HCT116 (cell line): Measurements from ENCODE around the gene OCSTAMP. TPM values are rescaled to one million over a fixed set of nuclear protein-coding genes. Genes with fewer than 3 reads are reported as not detected.

ENCODE experiments used
- ATAC-seq: fragments of 200-7000 bp; cut with Tn5 transposase; 2 replicates; pipeline ENCODE4 v1.9.1; 2020; ENCODE audit warnings: mild to moderate bottlenecking, moderate library complexity
- BruUV-seq: library from RNA; stranded (reverse); fragments of 400-500 nt; replicated peaks from 2 replicates; lab custom pipeline; 2021; lab: Mats Ljungman, UMichigan
- CTCF ChIA-PET: fragments of 300-600 bp; sonication (Branson Sonifier 250); formaldehyde crosslinking; loops from one replicate; lab custom pipeline; 2021; ENCODE audit warnings: antibody characterized with exemption; lab: Charles Lee
- POLR2A ChIA-PET: fragments of 300-600, 350-600 bp; sonication (Branson Sonifier 250); formaldehyde crosslinking; loops from one replicate; lab custom pipeline; 2021; ENCODE audit warnings: antibody characterized with exemption; lab: Charles Lee
- RAD21 ChIA-PET, 2 experiments: fragments of 300-600 bp; sonication (Branson Sonifier 250); formaldehyde crosslinking; loops; one replicate each; lab custom pipeline; 2023; ENCODE audit warnings: low total read pairs in 2 of 2; ENCODE audit not compliant: uncharacterized antibody in 2 of 2, unreplicated experiment in 2 of 2, low non-redundant PET in 1 of 2; lab: Charles Lee
- DNase-seq: peaks from one replicate; pipeline ENCODE4 v3.0.0-alpha.2; 2010; ENCODE audit warnings: low read depth, low spot score
- H2AFZ ChIP-seq: fragments of 200-600 bp; shearing (Covaris generic), sonication (generic); 2 replicates; pipeline ENCODE4 v1.6.1; 2017; ENCODE audit warnings: low read depth, mixed run types, mixed read lengths, antibody characterized with exemption, low read length; ENCODE audit not compliant: poor library complexity, severe bottlenecking
- H3K27ac ChIP-seq: 2 replicates; pipeline ENCODE4 v1.5.1; 2012; ENCODE audit warnings: low read depth, low read length
- H3K27me3 ChIP-seq: fragments of 200-600 bp; sonication (generic); 2 replicates; pipeline ENCODE4 v1.6.1; 2016; ENCODE audit warnings: mixed run types, low read length, mixed read lengths; ENCODE audit not compliant: insufficient read depth
- H3K36me3 ChIP-seq, 2 experiments: fragments of 200-500 bp in 1 of 2; fragments of 200-600 bp in 1 of 2; sonication (Bioruptor generic) in 1 of 2; sonication (generic) in 1 of 2; 2 replicates each; pipeline versions ENCODE4 v1.5.1 to v1.6.1; 2014 to 2016; ENCODE audit warnings: low read length in 2 of 2, inconsistent platforms in 1 of 2, mixed read lengths in 1 of 2, mixed run types in 1 of 2; ENCODE audit not compliant: insufficient read depth in 2 of 2, control insufficient read depth in 1 of 2
- H3K4me1 ChIP-seq, 2 experiments: fragments of 200-600 bp in 1 of 2; sonication (generic) in 1 of 2; 2 replicates each; pipeline versions ENCODE4 v1.5.1 to v1.6.1; 2012 to 2017; ENCODE audit warnings: low read length in 2 of 2, inconsistent platforms in 1 of 2, mild to moderate bottlenecking in 1 of 2, mixed read lengths in 1 of 2, mixed run types in 1 of 2, moderate library complexity in 1 of 2; ENCODE audit not compliant: insufficient read depth in 2 of 2, control insufficient read depth in 1 of 2
- H3K4me2 ChIP-seq: fragments of 200-600 bp; sonication (generic); 2 replicates; pipeline ENCODE4 v1.6.1; 2017; ENCODE audit warnings: mixed run types, low read length, mixed read lengths
- H3K4me3 ChIP-seq, 2 experiments: fragments of 200-600 bp in 1 of 2; sonication (generic) in 1 of 2; replicated peaks in 1 of 2; 2 replicates each; pipeline ENCODE4 v1.5.1; 2011 to 2016; ENCODE audit warnings: low read length in 2 of 2, control low read depth in 1 of 2, low read depth in 1 of 2, mild to moderate bottlenecking in 1 of 2, mixed read lengths in 1 of 2, mixed run types in 1 of 2
- H3K79me2 ChIP-seq: fragments of 200-600 bp; sonication (generic); 2 replicates; pipeline ENCODE4 v1.6.1; 2017; ENCODE audit warnings: mild to moderate bottlenecking, mixed run types, low read length, moderate library complexity, mixed read lengths; ENCODE audit not compliant: insufficient read depth
- H3K9ac ChIP-seq: fragments of 200-600 bp; sonication (generic); 2 replicates; pipeline ENCODE4 v1.6.1; 2016; ENCODE audit warnings: low read length, mixed read lengths
- H3K9me2 ChIP-seq: fragments of 200-600 bp; sonication (generic), shearing (Covaris generic); 2 replicates; pipeline ENCODE4 v1.6.1; 2017; ENCODE audit warnings: mixed run types, mild to moderate bottlenecking, moderate library complexity; ENCODE audit not compliant: insufficient read depth
- H3K9me3 ChIP-seq, 2 experiments: fragments of 200-500 bp in 1 of 2; fragments of 200-600 bp in 1 of 2; sonication (Bioruptor generic) in 1 of 2; sonication (generic) in 1 of 2; 2 replicates each; pipeline ENCODE4 v1.6.1; 2014 to 2017; ENCODE audit warnings: low read length in 2 of 2, mixed read lengths in 2 of 2, inconsistent platforms in 1 of 2, low read depth in 1 of 2, mild to moderate bottlenecking in 1 of 2, mixed run types in 1 of 2, moderate library complexity in 1 of 2; ENCODE audit not compliant: control insufficient read depth in 1 of 2, insufficient read depth in 1 of 2
- H4K20me1 ChIP-seq: fragments of 200-600 bp; sonication (generic), shearing (Covaris generic); 2 replicates; pipeline ENCODE4 v1.6.1; 2017; ENCODE audit warnings: mixed run types, mild to moderate bottlenecking, moderate library complexity; ENCODE audit not compliant: insufficient read depth
- ATF3 ChIP-seq: IDR thresholded peaks from 2 replicates; pipeline ENCODE4 v1.6.1; 2012
- CBX3 ChIP-seq: IDR thresholded peaks from 2 replicates; pipeline ENCODE4 v1.6.1; 2012; ENCODE audit warnings: low read depth
- CEBPB ChIP-seq: IDR thresholded peaks from 2 replicates; pipeline ENCODE4 v1.6.1; 2012; ENCODE audit warnings: low read depth
- ELF1 ChIP-seq: IDR thresholded peaks from 2 replicates; pipeline ENCODE4 v1.6.1; 2012; ENCODE audit warnings: low read depth, borderline replicate concordance
- EZH2 ChIP-seq: fragments of 200-600 bp; sonication (generic); IDR thresholded peaks from 2 replicates; pipeline ENCODE4 v1.6.1; 2017; ENCODE audit warnings: antibody characterized with exemption, mixed run types
- EZH2phosphoT487 ChIP-seq: fragments of 200-600 bp; IDR thresholded peaks from 2 replicates; pipeline ENCODE4 v1.6.1; 2018; ENCODE audit warnings: antibody characterized with exemption, borderline replicate concordance
- FOSL1 ChIP-seq: IDR thresholded peaks from 2 replicates; pipeline ENCODE4 v1.6.1; 2012; ENCODE audit warnings: low read depth
- JUND ChIP-seq: IDR thresholded peaks from 2 replicates; pipeline ENCODE4 v1.6.1; 2012
- POLR2A ChIP-seq: IDR thresholded peaks from 2 replicates; pipeline ENCODE4 v1.7.0; 2011; ENCODE audit warnings: borderline replicate concordance; ENCODE audit not compliant: insufficient read depth, insufficient read length; ENCODE audit errors: extremely low read depth
- POLR2AphosphoS5 ChIP-seq: IDR thresholded peaks from 2 replicates; pipeline ENCODE4 v1.6.1; 2011; ENCODE audit warnings: mild to moderate bottlenecking, low read depth, low read length, moderate library complexity
- RAD21 ChIP-seq: IDR thresholded peaks from 2 replicates; pipeline ENCODE4 v1.6.1; 2012; ENCODE audit warnings: low read depth, mild to moderate bottlenecking
- REST ChIP-seq: IDR thresholded peaks from 2 replicates; pipeline ENCODE4 v1.6.1; 2012; ENCODE audit warnings: low read depth
- SIN3A ChIP-seq: IDR thresholded peaks from 2 replicates; pipeline ENCODE4 v1.6.1; 2012; ENCODE audit warnings: low read depth
- SP1 ChIP-seq: IDR thresholded peaks from 2 replicates; pipeline ENCODE4 v1.6.1; 2012; ENCODE audit warnings: low read depth
- TCF7L2 ChIP-seq: IDR thresholded peaks from 2 replicates; pipeline ENCODE4 v1.7.0; 2011; ENCODE audit warnings: borderline replicate concordance, inconsistent platforms; ENCODE audit not compliant: insufficient read depth, insufficient read length; ENCODE audit errors: extremely low read depth
- YY1 ChIP-seq: IDR thresholded peaks from 2 replicates; pipeline ENCODE4 v1.6.1; 2011; ENCODE audit warnings: low read length, low read depth, moderate library complexity, mild to moderate bottlenecking; ENCODE audit not compliant: insufficient replicate concordance; ENCODE audit errors: extremely low read depth
- ZFX ChIP-seq: fragments of 450-650 bp; IDR thresholded peaks from 2 replicates; pipeline ENCODE4 v1.6.1; 2017
- ZNF274 ChIP-seq: fragments of 200-500 bp; sonication (Bioruptor generic); IDR thresholded peaks from 2 replicates; pipeline ENCODE4 v1.6.1; 2014; ENCODE audit warnings: mild to moderate bottlenecking, low read depth, low read length, inconsistent platforms
- intact Hi-C: fragments of 100-400 bp; cut with micrococcal nuclease; formaldehyde crosslinking; loops from 2 replicates; pipeline ENCODE4 v1.10.0; 2022
- total RNA-seq: library from RNA; stranded (reverse); gene quantifications from one replicate; pipeline ENCODE4 v1.2.1, GENCODE V29; 2021; ENCODE audit not compliant: unreplicated experiment

Gene OCSTAMP
- total RNA-seq, 1 experiment from 2014 or later: not detected

GRCh38 chr20:46530640-46531039, 19.8 kb downstream of the OCSTAMP start:
- no peak overlapping the region for H3K4me2 ChIP-seq
- DNase-seq (no peak), ATAC-seq (no peak)
- H2AFZ ChIP-seq: no peak overlapping the region
- H3K9me2 ChIP-seq: no peaks in the 10 kb centered on the region
- H3K27me3 ChIP-seq: peaks cover 11% of the 10 kb centered on the region
- RAD21 ChIA-PET: no interaction called here
- H3K36me3 ChIP-seq: no peaks in the 10 kb centered on the region
- intact Hi-C loops: no loop called here
- POLR2A ChIA-PET: no interaction called here
- no peak overlapping the region for H3K4me3 ChIP-seq
- H3K79me2 ChIP-seq: no peaks in the 10 kb centered on the region
- BruUV-seq: no TSS peak
- no peaks in the 10 kb centered on the region for H4K20me1 ChIP-seq
- H3K9ac ChIP-seq: no peak overlapping the region
- no peaks in the 10 kb centered on the region for H3K9me3 ChIP-seq
- TF ChIP-seq REST (no peak), CBX3 (no peak), SIN3A (no peak), ZNF274 (no peak), RAD21 (no peak), SP1 (no peak), POLR2A (no peak), YY1 (no peak), EZH2phosphoT487 (no peak), EZH2 (no peak), CEBPB (no peak), ATF3 (no peak), POLR2AphosphoS5 (no peak), ZFX (no peak), JUND (no peak), ELF1 (no peak), TCF7L2 (no peak), FOSL1 (no peak)
- H3K27ac ChIP-seq: no peak overlapping the region
- CTCF ChIA-PET: interaction anchor here (0.5 kb wide), 1 partner anchor 19 kb away, joined by 3 read pairs; no protein-coding TSS in a partner anchor
- H3K4me1 ChIP-seq: no peaks in the 10 kb centered on the region
